ENCODE data around the gene GPR12.

The GPR12 gene

DNA sequence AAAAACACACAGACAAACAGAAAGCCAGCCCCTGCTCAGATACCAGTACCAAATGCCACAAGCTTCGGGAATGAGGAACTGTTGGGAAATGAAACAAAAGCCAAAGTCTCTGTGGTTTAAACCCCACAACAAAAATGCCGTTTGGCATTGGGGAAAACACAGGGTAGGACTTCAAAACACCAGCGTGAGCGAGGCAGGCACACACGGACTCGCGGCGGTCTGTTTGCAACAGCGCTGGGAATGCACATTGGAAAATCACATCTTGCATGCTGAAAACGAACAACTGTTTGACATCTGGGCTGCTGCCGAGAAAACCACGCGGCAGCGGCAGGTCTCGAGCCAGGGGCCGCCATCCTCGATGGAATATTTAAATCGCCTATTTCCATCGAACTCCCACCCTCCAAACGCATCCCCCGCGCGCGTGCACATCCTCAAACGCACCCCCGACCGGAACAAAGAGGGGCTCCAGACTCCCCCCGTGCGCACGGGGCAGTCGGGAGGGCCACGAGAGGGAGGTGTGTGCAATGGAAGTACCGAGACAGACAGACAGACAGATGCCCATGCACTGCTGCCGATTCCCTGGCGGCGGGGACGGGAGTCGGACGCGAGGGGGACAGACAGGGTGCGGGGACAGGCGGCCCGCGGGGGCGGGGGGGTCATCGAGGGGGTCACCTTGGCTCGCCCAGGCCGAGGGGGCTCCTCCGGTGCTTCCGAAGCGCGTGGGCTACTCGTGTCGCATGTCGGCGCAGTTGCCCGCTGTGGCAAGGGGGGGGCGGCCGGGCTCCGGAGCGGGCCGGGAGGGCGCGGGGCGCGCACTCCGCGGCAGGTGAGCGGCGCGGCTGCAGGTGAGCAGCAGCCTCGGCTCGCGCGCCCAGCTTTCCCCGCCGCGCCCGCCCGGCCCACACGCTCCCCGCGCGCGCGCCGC lies at the start of gene GPR12:
TSS of gene GPR12 (minus strand) at position 880 of the 925 bp plus-strand sequence. CDS start 959 bp downstream, outside the sequence.
- no peak for DNase-seq

- DNase-seq: no peak
Measured at GRCh38 chr13:26810095-26810494, 49.5 kb upstream of the GPR12 start.

- no peak for DNase-seq
Measured at GRCh38 chr13:26806891-26807290, 46.3 kb upstream of the GPR12 start.

GRCh38 chr13:26787961-26788360 lies 27.4 kb upstream of the GPR12 start:
- no peak for DNase-seq

- no peak for DNase-seq
Measured at GRCh38 chr13:26786651-26787295, 26.2 kb upstream of the GPR12 start.

DNA sequence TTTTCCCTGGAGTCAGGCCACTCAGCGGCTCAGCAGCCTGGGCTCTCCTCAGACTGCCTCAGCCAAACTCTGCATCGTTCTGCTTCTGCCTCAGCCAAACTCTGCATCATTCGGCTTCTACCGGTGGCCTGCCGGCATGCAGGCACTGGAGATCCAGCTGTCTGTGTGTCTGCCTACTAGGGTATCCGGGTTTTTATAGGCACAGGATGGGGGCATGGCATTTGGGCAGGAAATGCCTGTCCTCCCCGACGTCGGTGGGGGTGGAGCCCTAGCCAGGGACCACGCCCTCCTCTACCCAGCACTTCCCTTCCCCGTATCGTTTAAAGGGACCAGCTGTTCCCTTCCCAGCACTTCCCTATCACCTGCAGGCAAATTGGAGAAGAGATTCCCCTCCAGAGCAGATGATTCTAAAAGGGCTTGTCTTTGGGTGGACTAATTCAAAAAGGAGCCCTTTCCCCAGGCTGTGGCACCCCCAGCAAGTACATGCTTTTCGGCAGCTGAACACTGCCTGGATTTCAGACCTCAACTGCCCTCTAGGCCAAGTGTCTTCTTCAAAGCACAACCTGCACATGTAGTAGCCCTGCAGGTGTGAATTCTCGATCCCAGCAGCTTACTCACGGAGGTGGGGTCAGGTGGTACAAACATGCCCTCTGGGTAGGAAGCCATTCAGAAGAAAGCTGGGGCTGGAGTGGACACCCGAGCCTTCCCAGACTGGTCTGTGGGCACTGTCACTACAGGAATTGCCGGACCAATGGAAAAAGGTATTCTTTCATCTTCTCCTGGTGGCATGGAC lies 25.4 kb upstream of the GPR12 start:
- DNase-seq: peak; percentile 38

- peak; percentile 15 for DNase-seq
Measured at GRCh38 chr13:26784704-26785639, 24.4 kb upstream of the GPR12 start.

DNA sequence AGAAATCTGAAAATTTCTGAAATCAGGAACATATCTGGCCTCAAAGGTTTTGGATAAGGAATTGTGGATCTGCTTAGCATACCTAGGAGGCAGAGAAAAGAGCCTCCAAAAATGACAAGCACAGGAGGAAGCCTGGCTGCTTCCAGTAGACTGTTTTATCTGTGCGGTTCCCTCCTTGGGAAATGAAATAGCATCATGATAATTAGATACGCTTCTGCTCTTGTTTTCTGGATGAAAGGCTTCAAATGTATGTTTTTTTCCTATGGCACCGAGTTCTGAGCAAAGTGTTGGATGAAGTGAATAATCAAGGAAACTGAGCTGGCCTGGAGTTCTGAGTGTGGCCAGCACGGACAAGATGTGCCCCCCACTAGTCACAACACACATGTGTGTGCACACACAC lies 19.8 kb upstream of the GPR12 start:
- no peak for DNase-seq

DNA sequence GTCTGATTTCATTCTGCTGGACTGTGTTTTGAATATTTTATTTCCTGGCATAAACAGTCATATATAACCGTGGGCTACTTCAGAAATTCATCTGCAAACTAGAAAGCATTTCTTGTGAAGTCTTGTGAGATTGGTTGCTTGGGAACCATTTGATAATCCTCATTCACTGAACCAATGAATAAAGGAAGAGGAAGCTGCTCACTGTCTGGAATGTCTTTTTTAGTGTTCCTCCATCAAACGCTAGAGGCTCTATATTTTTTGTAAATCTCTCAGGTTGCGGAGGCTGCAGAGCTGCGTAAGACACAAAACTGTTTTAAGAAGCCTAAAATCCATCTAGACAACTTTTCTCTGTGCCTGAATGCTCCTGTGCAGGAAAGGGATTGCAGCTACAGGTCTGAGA lies 18.7 kb upstream of the GPR12 start:
- no peak for DNase-seq

DNA sequence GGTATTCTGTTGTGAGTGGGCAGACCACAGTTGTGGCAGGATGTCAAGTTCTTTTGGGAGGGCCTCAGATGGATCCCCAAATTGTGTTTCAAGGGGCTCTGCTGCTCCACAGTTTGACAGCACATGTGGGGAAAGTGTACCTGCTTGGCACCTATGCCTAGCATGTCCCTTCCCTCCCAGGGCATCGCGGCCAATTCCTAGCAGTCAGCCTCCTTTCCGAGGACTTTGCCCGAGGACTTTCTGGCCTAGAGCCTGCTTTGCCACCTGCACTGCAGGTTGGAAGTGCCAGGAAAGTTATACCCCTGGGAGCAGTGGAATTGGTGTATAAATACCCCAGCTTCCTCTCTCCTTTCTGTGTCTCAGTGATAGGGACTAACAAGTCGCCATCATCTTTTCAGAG lies 11.9 kb upstream of the GPR12 start:
- no peak for DNase-seq

GRCh38 chr13:26771796-26772195 lies 11.2 kb upstream of the GPR12 start:
- DNase-seq: no peak

- no peak for DNase-seq
Measured at GRCh38 chr13:26762745-26763345, 2.3 kb upstream of the GPR12 start.

- DNase-seq: no peak
Measured at GRCh38 chr13:26760832-26761582, 421 bp upstream of the GPR12 start.

DNA sequence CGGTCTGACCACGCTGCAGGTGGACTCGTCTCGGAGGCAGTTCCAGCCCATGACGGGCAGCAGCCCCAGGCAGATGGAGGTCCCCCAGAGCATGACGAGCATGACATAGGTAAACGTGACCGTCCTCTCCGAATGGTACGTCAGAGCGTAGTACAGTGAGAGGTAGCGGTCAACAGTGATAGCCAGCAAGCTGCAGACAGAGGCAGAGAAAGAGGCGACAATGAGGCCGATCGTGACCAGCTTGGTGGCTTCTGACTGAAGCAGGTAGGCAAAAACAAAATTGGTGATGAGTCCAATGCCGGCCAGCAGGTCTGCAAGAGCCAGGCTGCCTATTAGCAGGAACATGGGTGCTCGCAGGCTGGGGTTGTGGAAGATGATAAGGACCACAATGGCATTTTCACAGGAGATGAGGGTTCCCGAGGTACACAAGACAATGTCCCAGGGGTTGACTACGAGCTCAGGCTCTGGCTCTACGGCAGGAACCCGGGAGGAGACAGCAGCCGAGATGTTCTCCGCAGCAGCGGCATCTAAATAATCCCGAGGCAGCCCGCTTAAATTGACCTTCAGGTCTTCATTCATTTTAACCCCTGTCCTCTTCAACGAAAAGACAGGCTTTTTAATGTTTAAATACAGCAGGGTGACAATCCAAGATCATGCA lies 1.2 kb downstream of the GPR12 start:
- DNase-seq: no peak

DNA sequence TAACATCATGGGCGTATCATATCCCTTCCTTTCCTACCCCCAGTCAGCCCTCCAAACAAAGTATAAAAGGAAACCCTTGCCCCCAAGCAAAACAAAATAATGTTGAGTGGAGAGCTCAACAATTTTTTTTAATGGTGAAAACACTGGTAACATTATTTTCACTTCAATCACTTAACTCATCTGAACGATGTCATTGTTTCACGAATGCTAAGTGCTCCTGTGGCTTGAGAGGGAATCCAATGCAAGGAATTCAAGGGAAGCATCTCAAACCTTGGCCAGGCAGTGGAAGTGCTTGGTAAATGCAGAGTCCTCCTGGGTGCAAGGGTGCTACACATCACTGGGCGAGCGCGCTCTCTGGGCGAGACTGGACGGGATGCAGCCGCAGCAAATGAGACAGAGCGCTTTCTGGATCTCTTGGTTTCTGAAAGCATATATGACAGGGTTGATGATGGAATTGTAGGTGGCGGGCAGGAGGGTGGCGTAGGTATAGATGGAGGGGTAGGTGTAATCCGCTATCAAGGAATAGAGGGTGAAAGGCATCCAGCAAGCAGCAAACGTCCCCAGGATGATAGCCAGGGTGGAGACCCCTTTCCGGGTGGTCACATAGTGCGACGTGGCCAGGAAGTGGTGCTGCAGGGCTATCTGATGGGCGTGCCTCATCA lies 2.0 kb downstream of the GPR12 start:
- no peak for DNase-seq

DNA sequence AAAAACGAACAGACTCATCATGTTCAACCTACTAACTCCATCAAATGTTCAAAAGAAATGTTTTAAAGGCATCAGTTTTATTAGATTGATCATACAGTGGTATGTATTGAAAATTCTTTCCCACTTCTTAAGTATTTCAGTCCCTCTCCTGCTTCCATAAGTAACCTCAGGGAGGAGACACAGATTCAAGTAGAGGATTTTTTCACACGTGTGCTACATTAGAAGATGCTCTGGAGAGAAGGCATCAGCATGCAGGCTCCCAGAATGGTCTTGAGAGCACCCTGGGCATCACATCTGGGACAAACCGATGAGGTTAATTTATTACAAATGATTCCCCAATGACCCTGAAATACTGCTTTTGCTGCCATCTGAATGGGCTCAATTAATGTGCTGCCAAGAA lies 3.6 kb downstream of the GPR12 start:
- DNase-seq: no peak

- no peak for DNase-seq
Measured at GRCh38 chr13:26752671-26753070, 7.9 kb downstream of the GPR12 start.

- no peak for DNase-seq
Measured at GRCh38 chr13:26749905-26750304, 10.7 kb downstream of the GPR12 start.

DNA sequence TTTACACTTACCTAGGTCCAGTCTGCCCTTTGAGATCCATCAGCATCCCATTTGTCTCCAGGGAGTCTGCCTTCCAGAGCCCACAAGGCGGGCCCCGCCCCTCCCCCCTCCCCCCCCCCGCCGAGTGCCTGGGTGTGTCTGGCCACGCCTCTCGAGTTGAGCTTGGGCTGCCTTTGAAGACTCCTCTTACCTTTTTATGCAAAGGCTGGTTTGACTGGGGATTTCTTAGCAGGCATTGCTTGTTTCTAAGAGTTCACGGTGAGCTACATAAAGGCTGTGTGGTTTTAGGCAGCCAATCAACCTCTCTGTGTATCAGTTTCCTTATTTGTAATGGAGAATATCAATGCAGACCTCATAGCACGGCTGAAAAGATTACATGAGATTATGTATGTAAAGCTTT lies 11.3 kb downstream of the GPR12 start:
- DNase-seq: no peak

DNA sequence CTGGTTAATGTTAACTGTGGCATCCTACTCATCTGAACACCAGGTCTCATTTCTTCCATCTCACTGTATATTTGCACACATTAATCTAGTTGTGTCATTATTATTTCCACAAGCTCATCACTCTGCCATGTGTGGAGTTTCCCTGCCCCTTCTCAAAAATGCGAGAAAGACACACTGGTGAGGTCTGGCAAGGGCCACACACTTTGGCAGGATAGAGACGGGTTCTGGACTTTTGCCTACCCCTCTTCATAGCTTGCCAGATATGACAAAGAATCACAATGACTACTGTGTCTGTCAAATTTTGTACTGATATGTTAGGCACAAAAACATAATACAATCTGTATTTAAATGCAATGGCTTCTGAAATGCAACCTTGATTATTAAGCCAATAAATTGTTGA lies 12.9 kb downstream of the GPR12 start:
- no peak for DNase-seq
